Adrenal gland (tissue), 12 donors: ENCODE data around the gene PEAK1. TPM values are rescaled to one million over a fixed set of nuclear protein-coding genes. Genes with fewer than 3 reads are reported as not detected.

Source experiments
- DNase-seq, 7 donors: peaks; one replicate each; pipeline ENCODE4 v3.0.0-alpha.2; 2019 to 2020
- H3K27ac ChIP-seq, 5 donors: fragments of 200-600 bp; sonication (generic) in 4 of 5; 1 replicate in 3 of 5; 2 replicates in 2 of 5; pipeline versions ENCODE4 v1.5.1 to v1.8.0; 2016 to 2020; ENCODE audit warnings: mild to moderate bottlenecking in 1 of 5
- H3K27me3 ChIP-seq: fragments of 200-600 bp; 2 replicates; pipeline ENCODE4 v1.8.0; 2021
- H3K36me3 ChIP-seq, 2 donors: fragments of 200-600 bp; replicated peaks in 1 of 2; 1 replicate in 1 of 2; 2 replicates in 1 of 2; pipeline versions ENCODE4 v1.5.1 to v1.8.0; 2018 to 2022
- H3K4me1 ChIP-seq, 2 donors: fragments of 200-600 bp; replicated peaks in 1 of 2; 1 replicate in 1 of 2; 2 replicates in 1 of 2; pipeline versions ENCODE4 v1.5.1 to v1.8.0; 2018 to 2021
- H3K4me3 ChIP-seq, 4 donors: fragments of 200-600 bp; sonication (generic) in 3 of 4; one replicate each; pipeline ENCODE4 v1.5.1; 2016 to 2018
- H3K9me3 ChIP-seq, 3 donors: fragments of 200-600 bp; sonication (generic) in 1 of 3; replicated peaks in 1 of 3; 1 replicate in 2 of 3; 2 replicates in 1 of 3; pipeline versions ENCODE4 v1.5.1 to v1.8.0; 2016 to 2021
- POLR2A ChIP-seq, 2 donors: fragments of 450-650 bp; IDR thresholded peaks; one replicate each; pipeline ENCODE4 v1.6.1; 2017; ENCODE audit warnings: antibody characterized with exemption in 2 of 2, mild to moderate bottlenecking in 2 of 2, moderate library complexity in 1 of 2
- WGBS, 4 donors: extraction: QIAGEN DNeasy Blood & Tissue Kit in 2 of 4; methylation state at CpG; one replicate each; pipeline versions ENCODE4 v1.1.5 to v1.1.7; 2013 to 2017; 5-methylcytosine and 5-hydroxymethylcytosine counted together
- intact Hi-C, 2 donors: fragments of 100-400 bp; cut with DNase I; formaldehyde crosslinking; loops; one replicate each; pipeline versions ENCODE4 v1.14.1 to v1.15.0; 2022 to 2023
- polyA plus RNA-seq, 3 donors: library from polyadenylated mRNA; stranded (reverse); fragments of 200-250 nt in 2 of 3; fragments of 350-450 nt in 1 of 3; fragmentation: Illumina TruSeq in 1 of 3; extraction: RNeasy Lipid Tissue Mini Kit (QIAGEN cat#74804) in 1 of 3; gene quantifications; one replicate each; pipeline ENCODE4 v1.2.3, GENCODE V29; 2013 to 2014
- total RNA-seq, 9 donors: library from RNA; depleted of rRNA in 4 of 9; stranded (reverse); fragments of >200 nt in 4 of 9; fragments of 120-200 nt in 1 of 9; fragmentation: NEBNext Ultra II Directional in 1 of 9; extraction: Animal tissue kit (Norgen Biotek cat#: 25700) in 1 of 9; gene quantifications; one replicate each; pipeline versions ENCODE4 v1.1.0 to v1.2.4, GENCODE V29; 2013 to 2023
- TF ChIP-seq, protein P1 (sequence below), 6 experiments: fragments of 450-650 bp in 4 of 6; fragments of 200-600 bp in 2 of 6; sonication (generic) in 1 of 6; IDR thresholded peaks; 1 replicate in 5 of 6; 2 replicates in 1 of 6; pipeline versions ENCODE4 v1.5.1 to v1.8.0; 2016 to 2021; ENCODE audit warnings: antibody characterized with exemption in 6 of 6, mild to moderate bottlenecking in 2 of 6, moderate library complexity in 1 of 6
- donor health status: healthy with polysubstance abuse.
- donor health status: Bipolar disorder and iron deficiency.
- donor health status: DM: yes; HTN: yes; CAD: no.
- donor health status: DM: no; HTN: no; CAD: no.
- donor health status: DM: no; HTN: no; CAD: no.
- donor health status: DM: yes; HTN: yes; CAD: no.

PEAK1 gene
- total and polyA plus RNA-seq, 12 donors: 3.1 to 68.4 (median 26.4) TPM

DNA sequence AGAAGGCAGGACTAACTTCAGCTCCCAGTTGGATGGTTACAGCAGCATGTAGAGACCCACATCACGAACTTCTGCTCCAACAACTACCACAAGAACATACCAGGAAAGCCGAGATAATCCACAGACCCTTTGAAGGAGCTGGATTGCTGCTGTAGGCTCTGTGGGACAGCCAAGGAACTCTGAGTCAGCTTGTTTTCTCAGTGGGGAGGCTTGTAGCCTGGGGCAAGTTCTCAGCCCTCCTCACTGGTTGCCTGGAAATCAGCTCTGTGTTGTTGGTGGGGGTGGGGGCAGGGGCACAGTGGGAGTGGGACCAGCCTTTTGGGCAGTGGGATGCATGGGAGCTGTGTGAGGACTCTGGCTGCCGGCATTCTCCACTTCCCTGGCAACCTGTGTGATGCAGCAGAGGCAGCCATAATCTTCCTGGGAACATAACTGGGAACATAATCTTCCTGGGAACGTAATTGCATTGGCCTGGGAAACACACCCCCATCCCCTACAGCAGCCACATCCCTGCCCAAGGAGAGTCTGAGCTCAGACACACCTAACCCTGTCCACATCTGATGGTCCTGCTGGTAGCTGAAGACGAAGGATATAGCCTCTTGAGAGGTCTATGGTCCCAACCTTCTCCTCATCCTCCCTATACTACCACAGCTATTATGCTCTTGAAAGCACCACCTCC lies 153.1 kb downstream of the PEAK1 start:
- H3K9me3 ChIP-seq: no peaks in the 10 kb centered on the region
- H3K4me1 ChIP-seq: no peaks in the 10 kb centered on the region
- no peaks in the 10 kb centered on the region for H3K36me3 ChIP-seq
- TF ChIP-seq POLR2A (IDR thresholded peaks at IDR 0.05): no peak
- TF ChIP-seq, protein P1, sequence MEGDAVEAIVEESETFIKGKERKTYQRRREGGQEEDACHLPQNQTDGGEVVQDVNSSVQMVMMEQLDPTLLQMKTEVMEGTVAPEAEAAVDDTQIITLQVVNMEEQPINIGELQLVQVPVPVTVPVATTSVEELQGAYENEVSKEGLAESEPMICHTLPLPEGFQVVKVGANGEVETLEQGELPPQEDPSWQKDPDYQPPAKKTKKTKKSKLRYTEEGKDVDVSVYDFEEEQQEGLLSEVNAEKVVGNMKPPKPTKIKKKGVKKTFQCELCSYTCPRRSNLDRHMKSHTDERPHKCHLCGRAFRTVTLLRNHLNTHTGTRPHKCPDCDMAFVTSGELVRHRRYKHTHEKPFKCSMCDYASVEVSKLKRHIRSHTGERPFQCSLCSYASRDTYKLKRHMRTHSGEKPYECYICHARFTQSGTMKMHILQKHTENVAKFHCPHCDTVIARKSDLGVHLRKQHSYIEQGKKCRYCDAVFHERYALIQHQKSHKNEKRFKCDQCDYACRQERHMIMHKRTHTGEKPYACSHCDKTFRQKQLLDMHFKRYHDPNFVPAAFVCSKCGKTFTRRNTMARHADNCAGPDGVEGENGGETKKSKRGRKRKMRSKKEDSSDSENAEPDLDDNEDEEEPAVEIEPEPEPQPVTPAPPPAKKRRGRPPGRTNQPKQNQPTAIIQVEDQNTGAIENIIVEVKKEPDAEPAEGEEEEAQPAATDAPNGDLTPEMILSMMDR (IDR thresholded peaks at IDR 0.05): no peak
- H3K27ac ChIP-seq: no peak overlapping the region
- intact Hi-C loops: no loop called here
- no peak for DNase-seq
- H3K27me3 ChIP-seq: no peaks in the 10 kb centered on the region
- no peak overlapping the region for H3K4me3 ChIP-seq
- WGBS, 4 donors: 93 to 100% (median 96%) methylated on average over 3 to 5 of the region's 5 CpGs

DNA sequence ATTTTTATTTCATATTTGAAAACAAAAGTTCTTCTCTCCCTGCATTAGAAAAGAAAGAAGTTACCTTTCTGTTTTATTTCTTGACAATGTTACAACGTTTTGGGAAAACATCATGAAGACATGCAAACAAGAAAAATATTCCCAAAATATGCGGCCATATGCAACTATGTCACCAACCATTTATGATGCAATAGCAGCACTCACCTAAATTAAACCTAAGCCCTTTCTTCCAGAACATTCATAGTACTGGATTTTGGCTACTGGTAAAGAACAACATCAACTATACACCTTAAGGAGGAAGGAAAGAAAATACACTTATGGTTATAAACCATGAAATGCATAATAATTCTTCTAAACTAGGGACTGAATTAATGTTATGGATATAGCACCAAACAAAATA lies 164.5 kb downstream of the PEAK1 start:
- H3K27ac ChIP-seq: no peak overlapping the region
- no peaks in the 10 kb centered on the region for H3K4me1 ChIP-seq
- H3K4me3 ChIP-seq: no peak overlapping the region
- intact Hi-C loops: no loop called here
- no peaks in the 10 kb centered on the region for H3K27me3 ChIP-seq
- no peaks in the 10 kb centered on the region for H3K9me3 ChIP-seq
- H3K36me3 ChIP-seq: no peaks in the 10 kb centered on the region
- 85 to 91% (median 88%) methylated on average over 2 of the region's 2 CpGs for WGBS, 4 donors
- no peak for DNase-seq
- TF ChIP-seq, protein P1 (IDR thresholded peaks at IDR 0.05): no peak
- no peak for TF ChIP-seq POLR2A (IDR thresholded peaks at IDR 0.05)

DNA sequence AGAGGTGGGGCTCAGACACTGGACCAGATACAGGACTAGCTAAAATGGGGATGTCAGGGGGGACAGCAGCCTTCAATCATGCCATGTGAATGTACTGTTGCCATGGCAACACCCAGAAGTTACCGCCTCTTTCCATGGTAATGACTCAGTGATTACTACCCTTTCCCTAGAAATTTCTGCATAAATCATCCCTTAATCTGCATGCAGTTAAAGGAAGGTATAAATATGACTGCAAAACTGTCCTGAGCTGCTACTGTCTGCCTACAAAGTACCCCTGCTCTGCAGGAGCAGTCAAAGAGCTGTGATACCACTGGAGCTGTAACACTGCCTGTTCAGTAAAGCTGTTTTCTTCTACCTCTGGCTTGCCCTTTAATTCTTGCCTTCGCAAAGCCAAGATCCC lies 168.2 kb downstream of the PEAK1 start:
- WGBS, 4 donors: 94 to 100% (median 96%) methylated on average over 2 of the region's 2 CpGs
- Histone ChIP-seq H3K4me1 (no peaks in the 10 kb centered on the region), H3K27me3 (no peaks in the 10 kb centered on the region), H3K4me3 (no peak overlapping the region), H3K27ac (no peak overlapping the region), H3K36me3 (no peaks in the 10 kb centered on the region), H3K9me3 (no peaks in the 10 kb centered on the region)
- DNase-seq: no peak
- intact Hi-C loops: no loop called here
- TF ChIP-seq, protein P1 (IDR thresholded peaks at IDR 0.05): no peak

DNA sequence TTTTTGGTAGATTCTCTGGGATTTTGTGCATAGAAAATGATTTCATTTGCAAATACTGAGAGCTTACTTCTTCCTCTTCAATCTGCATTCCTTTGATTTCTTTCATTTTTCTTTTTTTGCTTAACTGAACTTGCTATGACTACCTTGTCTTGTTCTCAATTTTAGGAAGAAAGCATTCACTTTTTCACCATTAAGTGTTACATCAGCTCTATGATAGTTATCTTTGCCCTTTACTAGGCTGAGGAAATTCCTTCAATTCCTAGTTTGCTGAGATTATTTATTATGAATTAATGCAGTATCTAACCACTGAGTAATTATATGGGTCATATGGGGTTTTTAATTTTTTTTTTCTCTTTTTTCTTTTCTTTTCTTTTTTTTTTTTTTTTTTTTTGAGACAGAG lies 172.8 kb downstream of the PEAK1 start:
- TF ChIP-seq POLR2A (IDR thresholded peaks at IDR 0.05): no peak
- Histone ChIP-seq H3K9me3 (no peaks in the 10 kb centered on the region), H3K4me1 (no peaks in the 10 kb centered on the region), H3K27me3 (no peaks in the 10 kb centered on the region), H3K36me3 (no peaks in the 10 kb centered on the region), H3K27ac (no peak overlapping the region), H3K4me3 (no peak overlapping the region)
- no peak for DNase-seq
- intact Hi-C loops: no loop called here

DNA sequence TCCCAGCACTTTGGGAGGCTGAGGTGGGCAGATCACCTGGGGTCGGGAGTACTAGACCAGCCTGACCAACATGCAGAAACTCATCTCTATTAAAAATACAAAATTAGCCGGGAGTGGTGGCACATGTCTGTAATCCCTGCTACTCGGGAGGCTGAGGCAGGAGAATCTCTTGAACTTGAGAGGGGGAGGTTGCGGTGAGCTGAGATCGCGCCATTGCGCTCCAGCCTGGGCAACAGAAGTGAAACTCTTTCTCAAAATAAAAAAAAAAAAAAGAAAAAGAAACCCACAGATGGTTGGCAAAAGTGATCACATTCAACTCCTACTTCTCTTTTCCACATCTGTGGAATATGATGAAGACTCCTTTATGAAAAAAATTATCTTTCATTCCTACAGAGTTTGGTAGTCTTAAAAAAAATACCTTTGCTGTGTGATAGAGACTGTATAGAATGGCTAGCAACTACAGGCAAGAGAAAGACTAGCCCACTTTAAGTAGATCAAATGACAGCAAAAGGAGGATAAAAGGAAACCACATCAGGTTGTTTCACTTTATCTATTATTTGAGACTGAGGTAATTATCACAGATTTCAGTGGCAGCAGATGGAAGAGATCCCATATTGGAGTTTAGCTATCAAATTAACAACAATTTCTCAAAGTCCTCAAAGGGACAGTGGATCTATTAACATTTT lies 176.0 kb downstream of the PEAK1 start:
- TF ChIP-seq POLR2A (IDR thresholded peaks at IDR 0.05): no peak
- TF ChIP-seq, protein P1 (IDR thresholded peaks at IDR 0.05): no peak
- WGBS, 4 donors: 87 to 93% (median 90%) methylated on average over 7 of the region's 7 CpGs
- Histone ChIP-seq H3K9me3 (no peaks in the 10 kb centered on the region), H3K27ac (no peak overlapping the region), H3K4me3 (no peak overlapping the region), H3K36me3 (no peaks in the 10 kb centered on the region), H3K27me3 (no peaks in the 10 kb centered on the region), H3K4me1 (no peaks in the 10 kb centered on the region)
- intact Hi-C loops: no loop called here
- no peak for DNase-seq
